ENCODE measurements around the gene TOMM40.

DNA sequence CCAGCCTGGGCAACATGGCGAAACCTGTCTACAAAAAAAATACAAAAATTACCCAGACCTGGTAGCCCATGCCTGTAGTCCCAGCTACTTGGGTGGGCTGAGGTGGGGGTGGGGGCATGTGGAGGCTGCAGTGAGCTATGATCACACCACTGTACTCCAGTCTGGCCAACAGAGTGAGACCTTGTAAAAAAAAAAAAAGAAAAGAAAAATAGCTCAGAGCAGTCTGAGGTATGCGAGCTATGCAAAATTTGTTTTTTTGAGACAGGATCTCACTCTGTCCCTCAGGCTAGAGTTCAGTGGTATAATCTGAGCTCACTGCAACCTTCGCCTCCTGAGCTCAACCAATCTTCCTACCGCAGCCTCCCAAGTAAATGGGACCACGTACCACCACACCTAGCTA is 7.1 kb upstream of the TOMM40 start:
- TF ChIP-seq, protein P1, sequence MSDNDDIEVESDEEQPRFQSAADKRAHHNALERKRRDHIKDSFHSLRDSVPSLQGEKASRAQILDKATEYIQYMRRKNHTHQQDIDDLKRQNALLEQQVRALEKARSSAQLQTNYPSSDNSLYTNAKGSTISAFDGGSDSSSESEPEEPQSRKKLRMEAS (IDR thresholded peaks at IDR 0.05) = no peak
- TF ChIP-seq, protein P2, sequence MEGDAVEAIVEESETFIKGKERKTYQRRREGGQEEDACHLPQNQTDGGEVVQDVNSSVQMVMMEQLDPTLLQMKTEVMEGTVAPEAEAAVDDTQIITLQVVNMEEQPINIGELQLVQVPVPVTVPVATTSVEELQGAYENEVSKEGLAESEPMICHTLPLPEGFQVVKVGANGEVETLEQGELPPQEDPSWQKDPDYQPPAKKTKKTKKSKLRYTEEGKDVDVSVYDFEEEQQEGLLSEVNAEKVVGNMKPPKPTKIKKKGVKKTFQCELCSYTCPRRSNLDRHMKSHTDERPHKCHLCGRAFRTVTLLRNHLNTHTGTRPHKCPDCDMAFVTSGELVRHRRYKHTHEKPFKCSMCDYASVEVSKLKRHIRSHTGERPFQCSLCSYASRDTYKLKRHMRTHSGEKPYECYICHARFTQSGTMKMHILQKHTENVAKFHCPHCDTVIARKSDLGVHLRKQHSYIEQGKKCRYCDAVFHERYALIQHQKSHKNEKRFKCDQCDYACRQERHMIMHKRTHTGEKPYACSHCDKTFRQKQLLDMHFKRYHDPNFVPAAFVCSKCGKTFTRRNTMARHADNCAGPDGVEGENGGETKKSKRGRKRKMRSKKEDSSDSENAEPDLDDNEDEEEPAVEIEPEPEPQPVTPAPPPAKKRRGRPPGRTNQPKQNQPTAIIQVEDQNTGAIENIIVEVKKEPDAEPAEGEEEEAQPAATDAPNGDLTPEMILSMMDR (IDR thresholded peaks at IDR 0.05; ENCODE audit: low read depth, low read length, missing input control) = no peak
- TF ChIP-seq, protein P3, sequence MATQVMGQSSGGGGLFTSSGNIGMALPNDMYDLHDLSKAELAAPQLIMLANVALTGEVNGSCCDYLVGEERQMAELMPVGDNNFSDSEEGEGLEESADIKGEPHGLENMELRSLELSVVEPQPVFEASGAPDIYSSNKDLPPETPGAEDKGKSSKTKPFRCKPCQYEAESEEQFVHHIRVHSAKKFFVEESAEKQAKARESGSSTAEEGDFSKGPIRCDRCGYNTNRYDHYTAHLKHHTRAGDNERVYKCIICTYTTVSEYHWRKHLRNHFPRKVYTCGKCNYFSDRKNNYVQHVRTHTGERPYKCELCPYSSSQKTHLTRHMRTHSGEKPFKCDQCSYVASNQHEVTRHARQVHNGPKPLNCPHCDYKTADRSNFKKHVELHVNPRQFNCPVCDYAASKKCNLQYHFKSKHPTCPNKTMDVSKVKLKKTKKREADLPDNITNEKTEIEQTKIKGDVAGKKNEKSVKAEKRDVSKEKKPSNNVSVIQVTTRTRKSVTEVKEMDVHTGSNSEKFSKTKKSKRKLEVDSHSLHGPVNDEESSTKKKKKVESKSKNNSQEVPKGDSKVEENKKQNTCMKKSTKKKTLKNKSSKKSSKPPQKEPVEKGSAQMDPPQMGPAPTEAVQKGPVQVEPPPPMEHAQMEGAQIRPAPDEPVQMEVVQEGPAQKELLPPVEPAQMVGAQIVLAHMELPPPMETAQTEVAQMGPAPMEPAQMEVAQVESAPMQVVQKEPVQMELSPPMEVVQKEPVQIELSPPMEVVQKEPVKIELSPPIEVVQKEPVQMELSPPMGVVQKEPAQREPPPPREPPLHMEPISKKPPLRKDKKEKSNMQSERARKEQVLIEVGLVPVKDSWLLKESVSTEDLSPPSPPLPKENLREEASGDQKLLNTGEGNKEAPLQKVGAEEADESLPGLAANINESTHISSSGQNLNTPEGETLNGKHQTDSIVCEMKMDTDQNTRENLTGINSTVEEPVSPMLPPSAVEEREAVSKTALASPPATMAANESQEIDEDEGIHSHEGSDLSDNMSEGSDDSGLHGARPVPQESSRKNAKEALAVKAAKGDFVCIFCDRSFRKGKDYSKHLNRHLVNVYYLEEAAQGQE (IDR thresholded peaks at IDR 0.05) = no peak
- TF ChIP-seq GABPA (IDR thresholded peaks at IDR 0.05 in 1 of 2, conservative IDR thresholded peaks at IDR 0.05 in 1 of 2) (no peak), YY1 (IDR thresholded peaks at IDR 0.05) (no peak), HNF4G (IDR thresholded peaks at IDR 0.05) (no peak), TAF1 (conservative IDR thresholded peaks at IDR 0.05) (no peak), EGR1 (IDR thresholded peaks at IDR 0.05; ENCODE audit: low read depth in 2 of 2) (no peak)
- TF ChIP-seq, protein P4, sequence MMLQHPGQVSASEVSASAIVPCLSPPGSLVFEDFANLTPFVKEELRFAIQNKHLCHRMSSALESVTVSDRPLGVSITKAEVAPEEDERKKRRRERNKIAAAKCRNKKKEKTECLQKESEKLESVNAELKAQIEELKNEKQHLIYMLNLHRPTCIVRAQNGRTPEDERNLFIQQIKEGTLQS (IDR thresholded peaks at IDR 0.05) = no peak
